A549 (cell line): ENCODE data around the gene EBF4.

Source experiments
- TF ChIP-seq, protein P1 (sequence below): fragments of >200 bp; sonication (Bioruptor Twin); formaldehyde crosslinking; IDR thresholded peaks from 3 replicates; pipeline ENCODE4 v1.5.1; 2016
- TF ChIP-seq, protein P2 (sequence below): IDR thresholded peaks from 2 replicates; pipeline ENCODE4 v1.6.1; 2012

DNA sequence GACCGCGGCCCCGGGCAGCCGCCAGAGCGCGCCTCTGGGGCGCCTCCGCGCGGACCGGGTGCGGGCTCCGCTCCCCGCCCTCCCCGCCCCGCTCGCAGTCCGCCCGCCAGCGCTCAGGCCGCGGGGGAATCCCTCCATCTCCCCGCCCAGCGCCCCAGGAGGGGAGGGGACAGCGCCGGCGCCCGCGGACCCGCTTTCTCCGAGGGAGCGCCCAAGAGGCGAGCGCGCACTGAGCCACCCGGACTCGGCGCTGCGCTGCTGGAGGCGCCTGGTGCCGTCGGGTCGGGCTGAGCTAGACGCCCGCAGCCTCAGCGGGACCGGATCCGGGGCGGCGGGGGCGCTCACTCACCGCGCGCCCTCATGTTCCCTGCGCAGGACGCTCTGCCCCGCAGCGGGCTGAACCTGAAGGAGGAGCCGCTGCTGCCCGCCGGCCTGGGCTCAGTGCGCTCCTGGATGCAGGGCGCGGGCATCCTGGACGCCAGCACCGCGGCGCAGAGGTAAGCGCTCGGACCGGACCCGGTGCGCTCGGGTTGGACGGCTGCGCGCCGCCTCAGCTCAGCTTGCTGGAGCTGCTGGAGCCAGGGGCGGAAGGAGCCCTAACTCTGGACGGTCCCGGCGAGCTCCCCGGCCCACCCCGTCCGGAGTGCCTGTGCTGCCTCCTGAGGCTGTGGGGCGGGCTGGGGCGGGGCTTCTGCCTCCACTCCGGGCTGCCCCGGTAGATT, 867 bp downstream of the EBF4 start:
- TF ChIP-seq, protein P1, sequence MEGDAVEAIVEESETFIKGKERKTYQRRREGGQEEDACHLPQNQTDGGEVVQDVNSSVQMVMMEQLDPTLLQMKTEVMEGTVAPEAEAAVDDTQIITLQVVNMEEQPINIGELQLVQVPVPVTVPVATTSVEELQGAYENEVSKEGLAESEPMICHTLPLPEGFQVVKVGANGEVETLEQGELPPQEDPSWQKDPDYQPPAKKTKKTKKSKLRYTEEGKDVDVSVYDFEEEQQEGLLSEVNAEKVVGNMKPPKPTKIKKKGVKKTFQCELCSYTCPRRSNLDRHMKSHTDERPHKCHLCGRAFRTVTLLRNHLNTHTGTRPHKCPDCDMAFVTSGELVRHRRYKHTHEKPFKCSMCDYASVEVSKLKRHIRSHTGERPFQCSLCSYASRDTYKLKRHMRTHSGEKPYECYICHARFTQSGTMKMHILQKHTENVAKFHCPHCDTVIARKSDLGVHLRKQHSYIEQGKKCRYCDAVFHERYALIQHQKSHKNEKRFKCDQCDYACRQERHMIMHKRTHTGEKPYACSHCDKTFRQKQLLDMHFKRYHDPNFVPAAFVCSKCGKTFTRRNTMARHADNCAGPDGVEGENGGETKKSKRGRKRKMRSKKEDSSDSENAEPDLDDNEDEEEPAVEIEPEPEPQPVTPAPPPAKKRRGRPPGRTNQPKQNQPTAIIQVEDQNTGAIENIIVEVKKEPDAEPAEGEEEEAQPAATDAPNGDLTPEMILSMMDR, result peak; percentile 31
- TF ChIP-seq, protein P2, sequence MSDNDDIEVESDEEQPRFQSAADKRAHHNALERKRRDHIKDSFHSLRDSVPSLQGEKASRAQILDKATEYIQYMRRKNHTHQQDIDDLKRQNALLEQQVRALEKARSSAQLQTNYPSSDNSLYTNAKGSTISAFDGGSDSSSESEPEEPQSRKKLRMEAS, result no peak
